MV-4-11 (cell line): Measurements from ENCODE around the gene B3GAT1.
A peak's percentile ranks its signal among the peaks of the same experiment; 100 is the strongest.

Source experiments
- DNase-seq: peaks from one replicate; lab custom pipeline; 2025; lab: John Stamatoyannopoulos, UW

Gene B3GAT1

GRCh38 chr11:134371436-134372185 is 40.4 kb downstream of the B3GAT1 start:
- DNase-seq = no peak

GRCh38 chr11:134370526-134371435 is 41.3 kb downstream of the B3GAT1 start:
- no peak for DNase-seq

- DNase-seq = no peak
These were observed 42.2 kb downstream of the B3GAT1 start for GRCh38 chr11:134369656-134370525.

GRCh38 chr11:134367781-134368180 is 44.3 kb downstream of the B3GAT1 start:
- DNase-seq = no peak

- no peak for DNase-seq
These were observed 45.8 kb downstream of the B3GAT1 start for GRCh38 chr11:134366254-134366653.

GRCh38 chr11:134365011-134365925 is 46.8 kb downstream of the B3GAT1 start:
- no peak for DNase-seq

GRCh38 chr11:134364261-134364660 is 47.8 kb downstream of the B3GAT1 start:
- DNase-seq = no peak

GRCh38 chr11:134363592-134363991 is 48.5 kb downstream of the B3GAT1 start:
- no peak for DNase-seq

GRCh38 chr11:134363161-134363560 is 48.9 kb downstream of the B3GAT1 start:
- DNase-seq = no peak

GRCh38 chr11:134362192-134362901 is 49.7 kb downstream of the B3GAT1 start:
- no peak for DNase-seq

GRCh38 chr11:134361661-134362060 is 50.4 kb downstream of the B3GAT1 start:
- no peak for DNase-seq

- peak; percentile 46 for DNase-seq
These were observed 51.8 kb downstream of the B3GAT1 start for GRCh38 chr11:134360050-134360835.

GRCh38 chr11:134359646-134360045 is 52.4 kb downstream of the B3GAT1 start:
- no peak for DNase-seq

GRCh38 chr11:134358856-134359490 is 53.1 kb downstream of the B3GAT1 start:
- DNase-seq = no peak

GRCh38 chr11:134358165-134358855 is 53.7 kb downstream of the B3GAT1 start:
- DNase-seq = no peak

GRCh38 chr11:134357545-134357839 is 54.5 kb downstream of the B3GAT1 start:
- no peak for DNase-seq

GRCh38 chr11:134356656-134357544 is 55.1 kb downstream of the B3GAT1 start:
- no peak for DNase-seq

GRCh38 chr11:134355656-134356055 is 56.4 kb downstream of the B3GAT1 start:
- no peak for DNase-seq
